ENCODE results near the gene ALKBH2. TPM values are rescaled to one million over a fixed set of nuclear protein-coding genes. Genes with fewer than 3 reads are reported as not detected.
"Not testable (repeated sequence)": the region's sequence is repeated elsewhere in the genome, so short reads cannot be mapped to it uniquely, and the experiment has no call there.

Gene ALKBH2
- total RNA-seq, 1 donor from 2014 or later: 16.4 TPM

DNA sequence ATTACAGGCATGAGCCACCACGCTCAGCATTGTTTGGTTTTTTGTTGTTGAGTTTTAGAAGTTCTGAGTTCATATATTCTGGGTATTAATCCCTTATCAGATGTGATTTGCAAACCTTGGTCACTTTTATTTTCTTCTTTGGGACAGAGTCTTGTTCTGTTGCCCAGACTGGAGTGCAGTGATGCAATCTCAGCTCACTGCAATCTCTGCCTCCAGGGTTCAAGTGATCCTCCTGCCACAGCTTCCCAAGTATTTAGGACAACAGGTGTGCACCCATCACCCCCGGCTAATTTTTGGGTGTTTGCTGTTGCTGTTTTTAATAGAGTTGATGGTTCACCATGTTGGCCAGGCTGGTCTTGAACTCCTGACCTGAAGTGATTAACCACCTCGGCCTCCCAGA, 29.1 kb downstream of the ALKBH2 start:
- no peak for DNase-seq
- Mint-ChIP-seq H3K27me3 (ENCODE audit: unreplicated experiment) (peaks cover 2% of the 10 kb centered on the region), H3K9me3 (ENCODE audit: unreplicated experiment) (no peaks in the 10 kb centered on the region), H3K4me1 (ENCODE audit: low read depth, unreplicated experiment) (no peaks in the 10 kb centered on the region), H3K27ac (ENCODE audit: unreplicated experiment) (no peak overlapping the region), H3K4me3 (ENCODE audit: unreplicated experiment) (no peak overlapping the region), H3K36me3 (ENCODE audit: unreplicated experiment) (no peaks in the 10 kb centered on the region)
- TF ChIP-seq, protein P1, sequence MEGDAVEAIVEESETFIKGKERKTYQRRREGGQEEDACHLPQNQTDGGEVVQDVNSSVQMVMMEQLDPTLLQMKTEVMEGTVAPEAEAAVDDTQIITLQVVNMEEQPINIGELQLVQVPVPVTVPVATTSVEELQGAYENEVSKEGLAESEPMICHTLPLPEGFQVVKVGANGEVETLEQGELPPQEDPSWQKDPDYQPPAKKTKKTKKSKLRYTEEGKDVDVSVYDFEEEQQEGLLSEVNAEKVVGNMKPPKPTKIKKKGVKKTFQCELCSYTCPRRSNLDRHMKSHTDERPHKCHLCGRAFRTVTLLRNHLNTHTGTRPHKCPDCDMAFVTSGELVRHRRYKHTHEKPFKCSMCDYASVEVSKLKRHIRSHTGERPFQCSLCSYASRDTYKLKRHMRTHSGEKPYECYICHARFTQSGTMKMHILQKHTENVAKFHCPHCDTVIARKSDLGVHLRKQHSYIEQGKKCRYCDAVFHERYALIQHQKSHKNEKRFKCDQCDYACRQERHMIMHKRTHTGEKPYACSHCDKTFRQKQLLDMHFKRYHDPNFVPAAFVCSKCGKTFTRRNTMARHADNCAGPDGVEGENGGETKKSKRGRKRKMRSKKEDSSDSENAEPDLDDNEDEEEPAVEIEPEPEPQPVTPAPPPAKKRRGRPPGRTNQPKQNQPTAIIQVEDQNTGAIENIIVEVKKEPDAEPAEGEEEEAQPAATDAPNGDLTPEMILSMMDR (IDR thresholded peaks at IDR 0.05; ENCODE audit: partially characterized antibody, unreplicated experiment): no peak

DNA sequence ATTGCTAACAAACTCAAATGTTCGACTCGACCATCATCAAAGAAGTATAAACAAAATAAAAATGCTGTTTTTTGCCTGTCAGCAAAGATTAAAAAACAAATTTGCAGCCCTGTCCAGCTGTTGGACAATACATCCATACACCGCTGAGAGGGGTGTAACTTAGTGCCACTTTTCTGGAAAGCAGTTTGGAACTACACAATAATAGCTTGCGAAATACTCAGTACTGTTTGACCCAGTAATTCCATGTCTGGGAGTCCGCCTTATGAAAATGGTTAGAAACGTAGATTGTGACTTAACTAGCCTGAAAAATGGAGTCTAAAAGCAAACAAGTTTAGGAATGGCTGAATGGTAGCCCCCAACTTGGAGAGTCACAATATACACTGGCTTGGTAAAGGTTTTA, 34.5 kb downstream of the ALKBH2 start:
- no peak for DNase-seq
- Mint-ChIP-seq H3K27ac (ENCODE audit: unreplicated experiment) (no peak overlapping the region), H3K4me3 (ENCODE audit: unreplicated experiment) (no peak overlapping the region), H3K36me3 (ENCODE audit: unreplicated experiment) (no peaks in the 10 kb centered on the region), H3K4me1 (ENCODE audit: low read depth, unreplicated experiment) (no peaks in the 10 kb centered on the region), H3K27me3 (ENCODE audit: unreplicated experiment) (no peaks in the 10 kb centered on the region), H3K9me3 (ENCODE audit: unreplicated experiment) (no peaks in the 10 kb centered on the region)
- TF ChIP-seq, protein P1 (IDR thresholded peaks at IDR 0.05; ENCODE audit: partially characterized antibody, unreplicated experiment): no peak

DNA sequence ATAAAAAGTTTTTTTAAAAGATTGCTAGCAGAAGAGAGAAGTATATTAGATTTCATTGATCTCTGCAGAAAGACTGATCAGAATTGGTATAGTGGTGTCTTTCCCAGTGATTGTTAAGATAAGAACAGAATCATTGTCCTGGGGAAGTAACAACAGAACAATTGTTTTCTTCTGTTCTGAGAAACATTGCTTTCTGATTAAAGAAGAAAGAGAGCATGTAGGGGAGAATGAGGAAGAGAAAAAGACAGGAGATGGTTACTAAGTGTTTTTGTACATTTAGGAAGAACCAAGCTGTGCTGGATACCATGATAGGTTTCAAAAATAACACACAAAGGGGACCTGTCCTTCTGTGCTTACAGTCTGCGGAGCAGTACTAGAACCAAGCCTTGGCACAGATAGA, 35.9 kb downstream of the ALKBH2 start:
- Mint-ChIP-seq H3K9me3 (ENCODE audit: unreplicated experiment) (peaks cover 5% of the 10 kb centered on the region), H3K27me3 (ENCODE audit: unreplicated experiment) (no peaks in the 10 kb centered on the region), H3K27ac (ENCODE audit: unreplicated experiment) (no peak overlapping the region), H3K4me3 (ENCODE audit: unreplicated experiment) (no peak overlapping the region), H3K4me1 (ENCODE audit: low read depth, unreplicated experiment) (no peaks in the 10 kb centered on the region), H3K36me3 (ENCODE audit: unreplicated experiment) (no peaks in the 10 kb centered on the region)
- TF ChIP-seq, protein P1 (IDR thresholded peaks at IDR 0.05; ENCODE audit: partially characterized antibody, unreplicated experiment): no peak
- DNase-seq: no peak

DNA sequence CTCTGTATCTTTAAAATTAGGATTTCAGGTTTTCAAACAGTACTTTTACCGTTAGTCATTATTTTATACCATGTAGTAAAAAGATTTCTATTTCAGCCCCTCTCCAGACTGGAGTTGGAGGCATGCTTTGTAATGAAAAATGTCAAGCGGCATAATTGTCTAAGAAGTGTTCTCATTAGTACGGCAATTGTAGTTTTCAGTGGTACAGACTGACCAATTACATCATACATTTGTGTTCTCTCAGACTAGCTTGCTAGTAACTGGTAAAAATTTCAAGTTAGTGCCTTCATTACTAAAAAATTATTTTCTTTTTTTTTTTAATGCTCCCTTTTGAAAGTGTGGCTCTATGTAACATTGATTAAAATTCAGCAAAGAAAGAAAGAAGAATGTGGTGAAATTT, 36.4 kb downstream of the ALKBH2 start:
- no peaks in the 10 kb centered on the region for H3K27me3 Mint-ChIP-seq (ENCODE audit: unreplicated experiment)
- H3K27ac Mint-ChIP-seq (ENCODE audit: unreplicated experiment): no peak overlapping the region
- no peak overlapping the region for H3K4me3 Mint-ChIP-seq (ENCODE audit: unreplicated experiment)
- peaks cover 5% of the 10 kb centered on the region for H3K9me3 Mint-ChIP-seq (ENCODE audit: unreplicated experiment)
- TF ChIP-seq, protein P1 (IDR thresholded peaks at IDR 0.05; ENCODE audit: partially characterized antibody, unreplicated experiment): no peak
- H3K36me3 Mint-ChIP-seq (ENCODE audit: unreplicated experiment): no peaks in the 10 kb centered on the region
- H3K4me1 Mint-ChIP-seq (ENCODE audit: low read depth, unreplicated experiment): no peaks in the 10 kb centered on the region
- no peak for DNase-seq

DNA sequence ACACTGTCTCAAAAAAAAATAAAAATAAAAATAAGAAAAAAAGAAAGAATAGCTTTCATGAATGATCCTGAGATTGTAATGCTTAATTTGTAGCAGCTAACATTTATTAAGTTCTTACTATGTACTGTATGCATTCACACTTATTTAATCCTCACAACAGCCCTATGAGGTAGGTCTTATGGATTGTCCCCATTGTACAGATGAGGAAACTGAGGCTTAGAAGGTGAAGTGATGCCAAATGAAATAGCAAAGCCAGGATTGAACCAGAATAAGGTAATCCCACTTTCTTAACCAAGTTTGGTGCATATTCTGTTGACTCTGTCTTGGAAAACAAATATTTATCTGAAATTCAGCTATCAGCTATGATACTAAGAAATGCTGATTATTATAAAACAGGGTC, 38.8 kb downstream of the ALKBH2 start:
- TF ChIP-seq, protein P1 (IDR thresholded peaks at IDR 0.05; ENCODE audit: partially characterized antibody, unreplicated experiment): no peak
- no peak overlapping the region for H3K4me3 Mint-ChIP-seq (ENCODE audit: unreplicated experiment)
- H3K36me3 Mint-ChIP-seq (ENCODE audit: unreplicated experiment): no peaks in the 10 kb centered on the region
- H3K27me3 Mint-ChIP-seq (ENCODE audit: unreplicated experiment): no peaks in the 10 kb centered on the region
- peaks cover 5% of the 10 kb centered on the region for H3K9me3 Mint-ChIP-seq (ENCODE audit: unreplicated experiment)
- DNase-seq: no peak
- H3K27ac Mint-ChIP-seq (ENCODE audit: unreplicated experiment): no peak overlapping the region
- H3K4me1 Mint-ChIP-seq (ENCODE audit: low read depth, unreplicated experiment): no peaks in the 10 kb centered on the region

DNA sequence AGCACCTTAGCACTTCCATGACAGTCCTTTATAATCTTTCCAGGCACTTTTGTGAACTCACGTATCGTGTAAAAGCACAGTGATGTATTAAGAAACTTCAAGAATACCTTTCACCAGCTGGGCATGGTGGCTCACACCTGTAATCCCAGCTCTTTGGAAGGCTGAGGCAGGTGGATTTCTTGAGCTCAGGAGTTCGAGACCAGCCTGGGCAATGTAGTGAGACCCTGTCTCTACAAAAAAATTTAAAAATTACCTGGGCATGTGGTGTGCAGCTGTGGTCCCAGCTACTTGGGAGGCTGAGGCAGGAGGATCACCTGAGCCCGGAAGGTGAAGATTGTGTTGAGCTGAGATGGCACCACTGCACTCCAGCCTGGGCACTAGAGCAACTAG, 39.2 kb downstream of the ALKBH2 start:
- not testable (repeated sequence) for H3K27ac Mint-ChIP-seq (ENCODE audit: unreplicated experiment)

More for the DNA sequence above, 39.2 kb downstream of the ALKBH2 start:
- not testable (repeated sequence) for H3K27me3 Mint-ChIP-seq (ENCODE audit: unreplicated experiment); H3K4me1 Mint-ChIP-seq (ENCODE audit: low read depth, unreplicated experiment); H3K9me3 Mint-ChIP-seq (ENCODE audit: unreplicated experiment); H3K36me3 Mint-ChIP-seq (ENCODE audit: unreplicated experiment); DNase-seq
- H3K4me3 Mint-ChIP-seq (ENCODE audit: unreplicated experiment): peak overlapping the region; percentile 96
